Measurements from ENCODE around the gene CFAP141.

Gene CFAP141

GRCh38 chr1:154183046-154183915 lies 22.9 kb downstream of the CFAP141 start:
- Histone ChIP-seq H3K4me3 (ENCODE audit: low read length) (peak overlapping the region; percentile 82), H3K9me3 (ENCODE audit: control insufficient read depth, insufficient read depth, low read length) (no peaks in the 10 kb centered on the region), H3K27ac (ENCODE audit: low read depth, low read length) (peak overlapping the region; percentile 73), H3K36me3 (ENCODE audit: control insufficient read depth, low read length) (peaks cover 37% of the 10 kb centered on the region), H3K9me2 (replicated peaks; ENCODE audit: control insufficient read depth, low read length) (no peaks in the 10 kb centered on the region), H3K4me1 (ENCODE audit: control insufficient read depth, low read length) (peaks cover 41% of the 10 kb centered on the region), H3K27me3 (ENCODE audit: control insufficient read depth, low read length) (no peaks in the 10 kb centered on the region; the same call in 1 of the 2 replicates), H3F3A (ENCODE audit: control insufficient read depth, insufficient read depth) (no peaks in the 10 kb centered on the region), H3K79me2 (ENCODE audit: control insufficient read depth, low read length) (peaks cover 47% of the 10 kb centered on the region), H4K20me1 (ENCODE audit: control insufficient read depth, insufficient read depth, low read depth, low read length) (peaks cover 31% of the 10 kb centered on the region), H3K4me2 (ENCODE audit: low read length) (peak overlapping the region; percentile 91)
- TF ChIP-seq, protein P1, sequence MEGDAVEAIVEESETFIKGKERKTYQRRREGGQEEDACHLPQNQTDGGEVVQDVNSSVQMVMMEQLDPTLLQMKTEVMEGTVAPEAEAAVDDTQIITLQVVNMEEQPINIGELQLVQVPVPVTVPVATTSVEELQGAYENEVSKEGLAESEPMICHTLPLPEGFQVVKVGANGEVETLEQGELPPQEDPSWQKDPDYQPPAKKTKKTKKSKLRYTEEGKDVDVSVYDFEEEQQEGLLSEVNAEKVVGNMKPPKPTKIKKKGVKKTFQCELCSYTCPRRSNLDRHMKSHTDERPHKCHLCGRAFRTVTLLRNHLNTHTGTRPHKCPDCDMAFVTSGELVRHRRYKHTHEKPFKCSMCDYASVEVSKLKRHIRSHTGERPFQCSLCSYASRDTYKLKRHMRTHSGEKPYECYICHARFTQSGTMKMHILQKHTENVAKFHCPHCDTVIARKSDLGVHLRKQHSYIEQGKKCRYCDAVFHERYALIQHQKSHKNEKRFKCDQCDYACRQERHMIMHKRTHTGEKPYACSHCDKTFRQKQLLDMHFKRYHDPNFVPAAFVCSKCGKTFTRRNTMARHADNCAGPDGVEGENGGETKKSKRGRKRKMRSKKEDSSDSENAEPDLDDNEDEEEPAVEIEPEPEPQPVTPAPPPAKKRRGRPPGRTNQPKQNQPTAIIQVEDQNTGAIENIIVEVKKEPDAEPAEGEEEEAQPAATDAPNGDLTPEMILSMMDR (IDR thresholded peaks at IDR 0.05; ENCODE audit: low read depth, low read length, poor library complexity, severe bottlenecking): no peak
- TF ChIP-seq EZH2phosphoT487 (IDR thresholded peaks at IDR 0.05; ENCODE audit: borderline replicate concordance, low read length): no peak

DNA sequence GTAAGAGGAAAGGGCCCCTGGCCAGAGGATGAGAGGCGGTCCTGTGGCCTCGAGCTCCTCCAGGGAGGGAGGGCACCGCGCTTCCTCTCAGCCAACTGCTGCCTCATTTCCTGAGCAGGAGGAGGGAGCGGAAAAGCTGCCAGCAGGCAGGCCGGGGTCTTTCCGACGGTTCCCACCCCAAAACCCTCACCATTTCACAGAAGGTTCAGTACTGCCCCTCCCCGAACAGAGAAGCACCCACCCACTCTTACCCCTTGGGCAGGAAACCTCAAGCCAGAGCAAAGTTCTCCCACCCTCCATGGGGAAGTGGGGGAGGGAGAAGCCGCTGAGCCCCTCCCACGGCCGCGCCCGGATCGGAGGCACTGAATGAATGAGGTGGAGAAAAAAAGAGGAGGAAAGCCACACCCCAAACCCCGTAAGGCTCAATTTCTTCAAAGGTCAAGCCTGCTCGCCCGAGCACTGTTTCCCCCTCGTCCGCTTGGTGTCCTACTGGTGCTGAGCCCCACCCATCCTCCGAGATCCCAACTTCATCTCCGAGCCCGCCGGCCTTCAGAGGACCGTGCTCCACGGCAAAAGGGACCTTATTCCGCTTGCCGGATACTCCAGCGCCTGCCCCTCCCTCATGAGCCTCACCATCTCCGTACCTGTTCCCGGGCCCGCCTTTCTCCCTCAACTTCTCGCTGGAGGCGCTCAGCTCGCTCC lies 23.6 kb downstream of the CFAP141 start:
- no peaks in the 10 kb centered on the region for H3K9me2 ChIP-seq (replicated peaks; ENCODE audit: control insufficient read depth, low read length)
- H3K79me2 ChIP-seq (ENCODE audit: control insufficient read depth, low read length): peaks cover 55% of the 10 kb centered on the region
- H3K9me3 ChIP-seq (ENCODE audit: control insufficient read depth, insufficient read depth, low read length): no peaks in the 10 kb centered on the region
- H3K36me3 ChIP-seq (ENCODE audit: control insufficient read depth, low read length): peaks cover 45% of the 10 kb centered on the region
- no peaks in the 10 kb centered on the region; the same call in 1 of the 2 replicates for H3K27me3 ChIP-seq (ENCODE audit: control insufficient read depth, low read length)
- H3K4me3 ChIP-seq (ENCODE audit: low read length): peak overlapping the region; percentile 82
- no peaks in the 10 kb centered on the region for H3F3A ChIP-seq (ENCODE audit: control insufficient read depth, insufficient read depth)
- peak overlapping the region; percentile 73 for H3K27ac ChIP-seq (ENCODE audit: low read depth, low read length)
- TF ChIP-seq EZH2phosphoT487 (IDR thresholded peaks at IDR 0.05; ENCODE audit: borderline replicate concordance, low read length): no peak
- TF ChIP-seq, protein P1 (IDR thresholded peaks at IDR 0.05; ENCODE audit: low read depth, low read length, poor library complexity, severe bottlenecking): no peak
- peaks cover 47% of the 10 kb centered on the region for H3K4me1 ChIP-seq (ENCODE audit: control insufficient read depth, low read length)
- H3K4me2 ChIP-seq (ENCODE audit: low read length): peak overlapping the region; percentile 91
- H4K20me1 ChIP-seq (ENCODE audit: control insufficient read depth, insufficient read depth, low read depth, low read length): peaks cover 39% of the 10 kb centered on the region

DNA sequence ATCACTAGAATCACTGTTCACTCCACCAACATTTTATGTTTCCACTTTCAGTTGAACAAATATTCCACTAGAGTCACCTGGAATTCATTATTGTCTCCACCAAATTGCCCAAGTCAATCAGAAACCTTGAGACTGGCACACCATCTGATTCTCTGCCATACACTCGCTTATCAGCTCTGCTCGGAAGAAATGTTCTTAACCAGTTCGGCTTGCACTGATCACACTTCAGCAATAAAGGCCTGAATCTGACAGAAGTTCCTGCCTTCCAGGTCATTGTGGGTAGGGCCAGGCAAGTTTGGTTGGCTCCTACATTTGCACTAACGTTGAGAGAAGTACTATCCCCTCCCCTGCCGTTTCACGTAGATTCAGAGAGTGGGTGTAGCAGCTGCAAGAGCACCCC lies 24.2 kb downstream of the CFAP141 start:
- Histone ChIP-seq H3K9me2 (replicated peaks; ENCODE audit: control insufficient read depth, low read length) (no peaks in the 10 kb centered on the region), H3K4me3 (ENCODE audit: low read length) (peak overlapping the region; percentile 82), H3K4me1 (ENCODE audit: control insufficient read depth, low read length) (peaks cover 47% of the 10 kb centered on the region), H3K27ac (ENCODE audit: low read depth, low read length) (peak overlapping the region; percentile 73), H3K27me3 (ENCODE audit: control insufficient read depth, low read length) (no peaks in the 10 kb centered on the region), H3K79me2 (ENCODE audit: control insufficient read depth, low read length) (peaks cover 60% of the 10 kb centered on the region), H3K4me2 (ENCODE audit: low read length) (peak overlapping the region; percentile 91), H3K9me3 (ENCODE audit: control insufficient read depth, insufficient read depth, low read length) (no peaks in the 10 kb centered on the region), H3F3A (ENCODE audit: control insufficient read depth, insufficient read depth) (no peaks in the 10 kb centered on the region), H3K36me3 (ENCODE audit: control insufficient read depth, low read length) (peaks cover 50% of the 10 kb centered on the region), H4K20me1 (ENCODE audit: control insufficient read depth, insufficient read depth, low read depth, low read length) (peaks cover 42% of the 10 kb centered on the region)
- TF ChIP-seq, protein P1 (IDR thresholded peaks at IDR 0.05; ENCODE audit: low read depth, low read length, poor library complexity, severe bottlenecking): no peak
- TF ChIP-seq EZH2phosphoT487 (IDR thresholded peaks at IDR 0.05; ENCODE audit: borderline replicate concordance, low read length): no peak
